Measurements from ENCODE around the gene TRIM67.

DNA sequence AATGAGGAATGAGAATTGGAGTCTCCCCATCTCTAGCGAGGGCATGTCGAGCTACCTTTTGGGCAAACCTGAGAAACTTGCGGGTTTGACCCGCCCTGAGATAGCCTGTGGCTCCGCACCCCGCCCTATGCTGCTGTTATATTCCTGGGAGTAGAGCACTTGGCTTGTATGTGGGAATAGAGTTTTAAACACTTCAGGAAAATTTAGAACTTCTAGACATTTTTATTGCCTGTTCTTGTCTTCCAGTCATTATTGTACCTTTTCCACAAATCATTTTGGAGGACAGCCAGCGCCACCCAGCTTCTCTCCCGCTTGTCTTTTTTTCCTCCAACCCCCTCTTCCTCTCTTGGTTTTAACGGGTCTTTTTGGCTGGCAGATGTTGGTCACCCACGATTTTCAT is 79.9 kb downstream of the TRIM67 start:
- TF ChIP-seq CTCF (IDR thresholded peaks at IDR 0.05) (no peak), POLR2A (IDR thresholded peaks at IDR 0.05) (no peak)
